ENCODE results near the gene RPS3. TPM values are rescaled to one million over a fixed set of nuclear protein-coding genes. Genes with fewer than 3 reads are reported as not detected.
A peak's percentile ranks its signal among the peaks of the same experiment; 100 is the strongest.
"Not testable (repeated sequence)": the region's sequence is repeated elsewhere in the genome, so short reads cannot be mapped to it uniquely, and the experiment has no call there.

RPS3 gene
- polyA plus RNA-seq, 1 donor, result 3,748 TPM

GRCh38 chr11:75375626-75376025, 23.7 kb upstream of the RPS3 start:
- WGBS (ENCODE audit: insufficient coverage, low lambda C conversion rate), result no CpG with 5 or more reads among the region's 8 CpGs

GRCh38 chr11:75376175-75376574, 23.1 kb upstream of the RPS3 start:
- no CpG with 5 or more reads among the region's 9 CpGs for WGBS (ENCODE audit: insufficient coverage, low lambda C conversion rate)
- Histone ChIP-seq H3K27me3 (ENCODE audit: control insufficient read depth, insufficient read depth, low read length) (no peaks in the 10 kb centered on the region), H3K27ac (ENCODE audit: low read length) (peak overlapping the region; percentile 57), H3K9me3 (ENCODE audit: control insufficient read depth, low read depth, low read length) (peaks cover 3% of the 10 kb centered on the region), H3K4me1 (ENCODE audit: control insufficient read depth, insufficient read depth, low read length) (peaks cover 46% of the 10 kb centered on the region), H3K4me3 (ENCODE audit: low read length) (no peak overlapping the region), H3K36me3 (ENCODE audit: control insufficient read depth, insufficient read depth, low read length) (no peaks in the 10 kb centered on the region)
- DNase-seq, result no peak

More at GRCh38 chr11:75375626-75376025, 23.7 kb upstream of the RPS3 start:
- no peaks in the 10 kb centered on the region for H3K36me3 ChIP-seq (ENCODE audit: control insufficient read depth, insufficient read depth, low read length)
- peaks cover 40% of the 10 kb centered on the region for H3K4me1 ChIP-seq (ENCODE audit: control insufficient read depth, insufficient read depth, low read length)
- H3K9me3 ChIP-seq (ENCODE audit: control insufficient read depth, low read depth, low read length), result peaks cover 3% of the 10 kb centered on the region
- H3K27ac ChIP-seq (ENCODE audit: low read length), result no peak overlapping the region
- no peak overlapping the region for H3K4me3 ChIP-seq (ENCODE audit: low read length)
- no peak for DNase-seq
- H3K27me3 ChIP-seq (ENCODE audit: control insufficient read depth, insufficient read depth, low read length), result no peaks in the 10 kb centered on the region

GRCh38 chr11:75378776-75379175, 20.5 kb upstream of the RPS3 start:
- H3K27me3 ChIP-seq (ENCODE audit: control insufficient read depth, insufficient read depth, low read length); H3K36me3 ChIP-seq (ENCODE audit: control insufficient read depth, insufficient read depth, low read length); H3K9me3 ChIP-seq (ENCODE audit: control insufficient read depth, low read depth, low read length); DNase-seq; H3K4me3 ChIP-seq (ENCODE audit: low read length): not testable (repeated sequence)
- peaks cover 29% of the 10 kb centered on the region for H3K4me1 ChIP-seq (ENCODE audit: control insufficient read depth, insufficient read depth, low read length)
- WGBS (ENCODE audit: insufficient coverage, low lambda C conversion rate), result no CpG with 5 or more reads among the region's 17 CpGs
- peak overlapping the region; percentile 34 for H3K27ac ChIP-seq (ENCODE audit: low read length)

GRCh38 chr11:75380245-75380644, 19.1 kb upstream of the RPS3 start:
- peaks cover 32% of the 10 kb centered on the region for H3K4me1 ChIP-seq (ENCODE audit: control insufficient read depth, insufficient read depth, low read length)
- peaks cover 3% of the 10 kb centered on the region for H3K9me3 ChIP-seq (ENCODE audit: control insufficient read depth, low read depth, low read length)
- WGBS (ENCODE audit: insufficient coverage, low lambda C conversion rate), result 33% methylated on average over 1 of the region's 2 CpGs
- H3K27ac ChIP-seq (ENCODE audit: low read length), result peak overlapping the region; percentile 76
- DNase-seq, result no peak
- no peaks in the 10 kb centered on the region for H3K27me3 ChIP-seq (ENCODE audit: control insufficient read depth, insufficient read depth, low read length)
- no peaks in the 10 kb centered on the region for H3K36me3 ChIP-seq (ENCODE audit: control insufficient read depth, insufficient read depth, low read length)
- H3K4me3 ChIP-seq (ENCODE audit: low read length), result no peak overlapping the region

GRCh38 chr11:75380716-75381420, 18.4 kb upstream of the RPS3 start:
- no peaks in the 10 kb centered on the region for H3K36me3 ChIP-seq (ENCODE audit: control insufficient read depth, insufficient read depth, low read length)
- H3K27ac ChIP-seq (ENCODE audit: low read length), result peak overlapping the region; percentile 76
- peaks cover 3% of the 10 kb centered on the region for H3K9me3 ChIP-seq (ENCODE audit: control insufficient read depth, low read depth, low read length)
- H3K27me3 ChIP-seq (ENCODE audit: control insufficient read depth, insufficient read depth, low read length), result no peaks in the 10 kb centered on the region
- H3K4me3 ChIP-seq (ENCODE audit: low read length), result no peak overlapping the region
- WGBS (ENCODE audit: insufficient coverage, low lambda C conversion rate), result no CpG with 5 or more reads among the region's 7 CpGs
- peaks cover 30% of the 10 kb centered on the region for H3K4me1 ChIP-seq (ENCODE audit: control insufficient read depth, insufficient read depth, low read length)
- DNase-seq, result peak; percentile 65 to 84

GRCh38 chr11:75383246-75383645, 16.1 kb upstream of the RPS3 start:
- Histone ChIP-seq H3K4me3 (ENCODE audit: low read length) (no peak overlapping the region), H3K9me3 (ENCODE audit: control insufficient read depth, low read depth, low read length) (peaks cover 3% of the 10 kb centered on the region), H3K4me1 (ENCODE audit: control insufficient read depth, insufficient read depth, low read length) (peaks cover 41% of the 10 kb centered on the region), H3K36me3 (ENCODE audit: control insufficient read depth, insufficient read depth, low read length) (no peaks in the 10 kb centered on the region), H3K27me3 (ENCODE audit: control insufficient read depth, insufficient read depth, low read length) (no peaks in the 10 kb centered on the region), H3K27ac (ENCODE audit: low read length) (no peak overlapping the region)
- no CpG with 5 or more reads among the region's 3 CpGs for WGBS (ENCODE audit: insufficient coverage, low lambda C conversion rate)
- DNase-seq, result no peak

- peak; percentile 68 to 70 for DNase-seq
- 68% methylated on average over 4 of the region's 24 CpGs for WGBS (ENCODE audit: insufficient coverage, low lambda C conversion rate)
- no peak overlapping the region for H3K27ac ChIP-seq (ENCODE audit: low read length)
These were observed 14.8 kb upstream of the RPS3 start for GRCh38 chr11:75384438-75385080.

GRCh38 chr11:75386942-75387630, 12.2 kb upstream of the RPS3 start:
- Histone ChIP-seq H3K4me1 (ENCODE audit: control insufficient read depth, insufficient read depth, low read length) (peaks cover 23% of the 10 kb centered on the region), H3K9me3 (ENCODE audit: control insufficient read depth, low read depth, low read length) (no peaks in the 10 kb centered on the region), H3K27me3 (ENCODE audit: control insufficient read depth, insufficient read depth, low read length) (no peaks in the 10 kb centered on the region), H3K36me3 (ENCODE audit: control insufficient read depth, insufficient read depth, low read length) (no peaks in the 10 kb centered on the region), H3K27ac (ENCODE audit: low read length) (peak overlapping the region; percentile 40), H3K4me3 (ENCODE audit: low read length) (no peak overlapping the region)
- no CpG with 5 or more reads among the region's 3 CpGs for WGBS (ENCODE audit: insufficient coverage, low lambda C conversion rate)
- peak; percentile 60 to 71 for DNase-seq

More at GRCh38 chr11:75384438-75385080, 14.8 kb upstream of the RPS3 start:
- H3K9me3 ChIP-seq (ENCODE audit: control insufficient read depth, low read depth, low read length), result no peaks in the 10 kb centered on the region
- H3K27me3 ChIP-seq (ENCODE audit: control insufficient read depth, insufficient read depth, low read length), result no peaks in the 10 kb centered on the region
- H3K4me1 ChIP-seq (ENCODE audit: control insufficient read depth, insufficient read depth, low read length), result peaks cover 41% of the 10 kb centered on the region
- no peaks in the 10 kb centered on the region for H3K36me3 ChIP-seq (ENCODE audit: control insufficient read depth, insufficient read depth, low read length)
- H3K4me3 ChIP-seq (ENCODE audit: low read length), result no peak overlapping the region

- 100% methylated on average over 1 of the region's 3 CpGs for WGBS (ENCODE audit: insufficient coverage, low lambda C conversion rate)
- peak overlapping the region; percentile 40 for H3K27ac ChIP-seq (ENCODE audit: low read length)
- no peaks in the 10 kb centered on the region for H3K36me3 ChIP-seq (ENCODE audit: control insufficient read depth, insufficient read depth, low read length)
- DNase-seq, result no peak
- no peaks in the 10 kb centered on the region for H3K9me3 ChIP-seq (ENCODE audit: control insufficient read depth, low read depth, low read length)
- H3K4me3 ChIP-seq (ENCODE audit: low read length), result no peak overlapping the region
- no peaks in the 10 kb centered on the region for H3K27me3 ChIP-seq (ENCODE audit: control insufficient read depth, insufficient read depth, low read length)
- peaks cover 23% of the 10 kb centered on the region for H3K4me1 ChIP-seq (ENCODE audit: control insufficient read depth, insufficient read depth, low read length)
These were observed 11.5 kb upstream of the RPS3 start for GRCh38 chr11:75387736-75388294.

Measured in large intestine (tissue), 3 donors.